NCI-H1694 treated with DMSO at 0.1 percent for 48 hours (cell line): ENCODE measurements around the gene RARRES2.
"Not testable (repeated sequence)": the region's sequence is repeated elsewhere in the genome, so short reads cannot be mapped to it uniquely, and the experiment has no call there.

Experiments used
- DNase-seq: peaks from one replicate; lab custom pipeline; 2025; lab: John Stamatoyannopoulos, UW

RARRES2 gene

GRCh38 chr7:150317748-150318444 is 23.5 kb downstream of the RARRES2 start:
- DNase-seq = no peak

DNA sequence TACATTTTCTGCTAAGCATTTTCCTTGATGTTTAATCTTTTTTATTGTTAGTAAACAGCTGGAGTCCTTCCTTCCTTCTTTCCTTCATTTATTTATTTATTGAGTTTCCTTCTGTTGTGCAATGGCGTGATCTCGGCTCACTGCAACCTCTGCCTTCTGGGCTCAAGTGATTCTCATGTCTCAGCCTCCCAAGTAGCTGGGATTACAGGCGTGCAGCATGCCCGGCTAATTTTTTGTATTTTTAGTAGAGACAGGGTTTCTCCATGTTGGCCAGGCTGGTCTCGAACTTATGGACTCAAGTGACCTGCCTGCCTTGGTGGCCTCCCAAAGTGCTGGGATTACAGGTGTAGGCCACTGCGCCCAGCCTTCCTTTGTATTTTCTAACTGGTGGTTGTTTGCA is 24.4 kb downstream of the RARRES2 start:
- not testable (repeated sequence) for DNase-seq

DNA sequence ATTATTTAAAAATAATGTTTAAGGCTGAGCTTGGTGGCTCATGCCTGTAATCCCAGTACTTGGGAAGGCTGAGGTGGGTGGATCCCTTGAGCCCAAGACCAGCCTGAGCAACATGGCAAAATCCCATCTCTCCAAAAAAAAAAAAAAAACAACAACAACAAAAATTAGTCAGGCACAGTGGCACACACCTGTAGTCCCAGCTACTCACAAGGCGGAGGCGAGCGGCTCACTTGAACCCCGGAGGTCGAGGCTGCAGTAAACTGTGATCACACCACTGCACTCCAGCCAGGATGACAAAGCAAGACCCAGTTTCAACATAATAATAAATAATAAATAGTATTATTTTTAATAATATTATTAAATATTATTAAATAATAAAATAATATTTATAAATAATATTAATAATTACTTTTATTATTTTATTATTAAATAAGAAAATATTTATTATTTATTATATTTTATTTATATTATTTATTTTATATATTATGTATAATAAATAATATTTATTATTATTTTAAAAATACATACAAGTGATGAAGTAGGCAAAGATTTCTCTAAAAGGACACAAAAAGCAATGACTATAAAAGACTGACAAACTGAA is 26.7 kb downstream of the RARRES2 start:
- no peak for DNase-seq

GRCh38 chr7:150313870-150314269 is 27.6 kb downstream of the RARRES2 start:
- DNase-seq = no peak

DNA sequence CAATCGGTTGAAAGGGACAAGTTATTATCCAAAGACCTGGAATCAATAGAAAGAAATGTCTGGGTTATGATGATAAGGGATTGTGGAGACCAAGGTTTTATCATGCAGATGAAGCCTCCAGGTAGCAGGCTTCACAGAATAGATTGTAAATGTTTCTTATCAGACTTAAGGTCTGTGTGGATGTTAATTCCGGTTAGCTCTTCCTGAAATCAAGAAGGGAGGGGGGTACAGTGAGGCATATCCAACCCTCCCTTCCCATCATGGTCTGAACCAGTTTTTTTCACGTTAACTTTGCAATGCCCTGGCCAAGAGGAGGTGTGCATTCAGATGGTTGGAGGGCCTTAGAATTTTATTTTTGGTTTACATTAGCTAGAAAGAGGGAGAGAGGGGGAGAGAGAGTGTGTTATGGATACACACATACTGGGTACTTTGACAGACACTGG is 28.0 kb downstream of the RARRES2 start:
- no peak for DNase-seq

GRCh38 chr7:150312649-150313366 is 28.6 kb downstream of the RARRES2 start:
- not testable (repeated sequence) for DNase-seq

- no peak for DNase-seq
These were observed 29.7 kb downstream of the RARRES2 start for GRCh38 chr7:150311711-150312110.

- DNase-seq = no peak
These were observed 30.3 kb downstream of the RARRES2 start for GRCh38 chr7:150311146-150311545.

GRCh38 chr7:150308575-150308974 is 32.9 kb downstream of the RARRES2 start:
- DNase-seq = no peak

DNA sequence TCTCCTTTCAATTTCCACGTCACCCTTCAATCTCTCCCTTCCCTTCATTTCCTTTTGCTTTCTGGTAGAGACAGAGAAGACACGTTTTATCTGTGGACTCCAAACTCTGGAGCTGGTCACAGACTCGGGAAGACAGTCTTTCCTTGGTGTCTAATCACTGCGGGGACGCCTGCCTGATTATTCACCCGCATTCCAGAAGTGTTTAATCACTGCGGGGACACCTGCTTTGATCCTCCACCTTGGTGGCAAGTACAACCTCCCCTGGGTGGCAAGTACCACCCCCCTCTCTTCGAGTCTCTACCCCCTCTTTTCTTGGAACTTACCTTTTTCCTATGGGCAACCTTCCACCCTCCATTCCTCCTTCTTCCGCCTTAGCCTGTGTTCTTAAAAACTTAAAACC is 33.5 kb downstream of the RARRES2 start:
- no peak for DNase-seq

DNA sequence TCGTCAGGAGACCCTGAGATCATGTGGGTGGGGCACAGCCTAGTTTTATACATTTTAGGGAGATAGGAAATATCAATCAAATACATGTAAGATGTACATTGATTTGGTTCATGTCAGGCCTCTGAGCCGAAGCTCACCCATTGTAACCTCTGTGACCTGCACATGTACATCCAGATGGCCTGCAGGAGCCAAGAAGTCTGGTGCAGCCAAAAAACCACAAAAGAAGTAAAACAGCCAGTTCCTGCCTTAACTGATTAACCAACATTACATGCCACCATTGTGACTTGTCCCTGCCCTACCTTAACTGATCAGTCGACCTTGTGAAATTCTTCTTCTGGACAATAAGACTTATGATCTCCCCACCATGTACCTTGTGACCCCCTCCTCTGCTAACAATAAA is 34.3 kb downstream of the RARRES2 start:
- DNase-seq = no peak

DNA sequence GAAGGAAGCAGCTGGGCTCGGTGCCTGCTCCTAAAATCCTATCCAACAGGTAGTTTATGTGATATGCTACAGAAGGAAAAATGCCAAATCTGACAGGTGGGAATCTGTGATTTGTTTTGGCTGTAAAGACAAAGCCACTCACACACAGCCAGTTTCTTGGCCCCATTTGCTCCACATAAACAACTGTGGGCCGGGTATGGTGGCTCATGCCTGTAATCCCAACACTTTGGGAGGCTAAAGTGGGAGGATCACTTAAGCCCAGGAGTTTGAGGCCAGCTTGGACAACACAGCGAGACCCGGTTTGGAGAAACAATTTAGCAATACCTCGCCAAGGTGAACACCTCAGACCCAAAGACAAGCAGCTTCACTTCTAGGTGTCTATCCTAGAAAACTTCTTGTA is 35.1 kb downstream of the RARRES2 start:
- not testable (repeated sequence) for DNase-seq

- not testable (repeated sequence) for DNase-seq
These were observed 35.5 kb downstream of the RARRES2 start for GRCh38 chr7:150305903-150306284.

DNA sequence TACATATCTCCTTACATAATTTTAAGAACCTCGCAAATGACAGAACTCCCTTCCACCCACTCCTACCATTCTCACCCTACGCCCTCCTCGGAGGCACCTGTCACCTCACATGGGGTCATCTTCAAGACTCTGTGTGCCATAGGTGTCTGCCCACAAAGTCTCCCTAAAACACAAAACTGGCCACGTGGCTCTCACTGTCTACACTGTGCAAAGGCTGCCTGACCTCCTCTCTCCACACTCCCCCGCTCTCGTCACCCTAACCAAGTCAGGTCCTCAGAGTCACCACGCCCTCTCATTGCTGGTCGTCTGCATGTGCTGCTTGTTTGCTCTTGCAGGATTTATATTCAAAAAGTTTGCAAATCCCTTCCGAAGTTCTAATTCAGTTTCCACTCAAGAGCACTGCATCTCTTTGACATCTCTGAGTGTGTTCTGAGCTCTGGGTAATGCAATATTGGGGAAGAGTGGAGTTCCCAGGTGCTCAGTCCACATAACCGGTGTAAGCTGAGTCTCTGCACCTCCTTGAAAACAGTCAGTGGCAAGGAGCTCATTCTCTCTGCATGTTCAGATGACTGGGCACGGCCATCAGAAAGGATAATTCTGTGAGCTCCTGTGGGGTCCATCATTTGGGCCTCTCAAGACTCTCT is 36.0 kb downstream of the RARRES2 start:
- DNase-seq = not testable (repeated sequence)

- DNase-seq = not testable (repeated sequence)
These were observed 36.8 kb downstream of the RARRES2 start for GRCh38 chr7:150304499-150305258.

GRCh38 chr7:150302908-150303310 is 38.5 kb downstream of the RARRES2 start:
- not testable (repeated sequence) for DNase-seq

DNA sequence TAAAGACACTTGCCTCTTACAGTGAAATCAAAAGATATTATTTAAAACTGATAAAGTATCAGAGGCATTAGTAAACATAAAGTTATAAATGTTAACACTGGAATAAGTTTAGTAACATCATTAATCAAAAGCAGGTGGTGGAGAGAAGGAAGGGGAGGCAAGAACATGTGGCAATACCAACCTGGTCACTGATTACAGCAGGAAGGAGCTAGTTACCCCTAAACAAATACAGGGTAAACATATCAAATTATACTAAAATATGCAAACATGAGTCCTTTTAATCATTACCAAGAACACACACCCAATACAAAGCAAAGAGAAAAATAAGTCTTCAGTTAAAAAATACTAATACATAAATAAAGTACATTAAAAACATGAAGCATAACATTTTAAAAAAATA is 43.5 kb downstream of the RARRES2 start:
- not testable (repeated sequence) for DNase-seq

GRCh38 chr7:150296802-150297201 is 44.6 kb downstream of the RARRES2 start:
- not testable (repeated sequence) for DNase-seq

DNA sequence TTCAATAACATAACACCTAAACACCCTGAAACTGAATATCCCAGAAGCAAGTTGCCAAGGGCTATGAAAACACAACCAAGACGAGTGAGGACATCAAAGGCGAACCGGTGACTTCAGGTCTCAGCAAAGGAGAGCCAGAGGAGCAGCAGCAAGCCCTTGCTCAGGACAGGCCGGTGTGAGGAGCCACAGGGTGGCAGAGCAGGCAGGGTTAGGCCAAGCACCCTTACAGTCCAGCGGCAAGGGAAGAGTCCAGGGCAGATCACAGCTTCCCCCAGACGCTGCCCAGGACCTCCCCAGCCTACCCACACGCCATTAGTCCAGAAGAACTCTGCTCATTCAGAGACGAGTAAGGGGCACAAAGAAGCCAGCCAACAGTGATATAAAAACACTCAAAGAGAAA is 45.8 kb downstream of the RARRES2 start:
- not testable (repeated sequence) for DNase-seq

DNA sequence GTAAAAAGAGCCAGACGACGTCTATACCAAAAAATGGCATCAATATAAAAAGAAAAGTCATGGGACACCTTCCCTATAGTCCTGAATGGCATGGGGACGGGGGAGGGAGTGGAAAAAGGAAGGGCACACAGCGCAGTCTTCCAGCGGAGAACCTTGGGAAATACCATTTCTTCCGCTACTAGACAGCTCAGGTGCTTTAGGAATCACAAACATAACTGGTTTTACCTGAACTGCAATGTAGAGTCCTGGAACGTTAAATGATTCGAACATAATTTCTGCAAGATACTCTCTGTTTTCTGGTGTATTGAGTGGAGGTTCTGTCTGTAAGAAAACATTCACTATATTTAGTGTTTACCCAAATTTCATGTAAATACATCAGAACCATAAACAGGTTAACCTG is 46.4 kb downstream of the RARRES2 start:
- DNase-seq = not testable (repeated sequence)

DNA sequence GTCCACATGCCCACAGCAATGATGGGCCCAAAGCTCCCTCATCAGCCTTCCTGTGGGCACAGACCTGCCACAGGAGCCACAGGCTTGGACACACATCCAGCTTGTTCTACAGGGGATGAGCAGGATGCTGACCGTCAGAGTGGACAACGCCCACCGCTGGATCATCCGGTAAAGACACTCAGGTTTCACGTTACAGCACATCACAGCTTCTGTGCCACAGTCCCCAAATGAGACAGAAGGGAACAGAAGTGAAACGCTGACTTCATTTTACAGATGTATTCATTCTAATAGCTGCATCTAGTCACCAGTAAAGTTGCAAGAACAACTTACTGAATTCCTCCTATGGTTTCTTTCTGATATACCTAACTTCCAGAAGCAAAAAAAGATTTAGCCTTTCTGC is 51.1 kb downstream of the RARRES2 start:
- DNase-seq = not testable (repeated sequence)

DNA sequence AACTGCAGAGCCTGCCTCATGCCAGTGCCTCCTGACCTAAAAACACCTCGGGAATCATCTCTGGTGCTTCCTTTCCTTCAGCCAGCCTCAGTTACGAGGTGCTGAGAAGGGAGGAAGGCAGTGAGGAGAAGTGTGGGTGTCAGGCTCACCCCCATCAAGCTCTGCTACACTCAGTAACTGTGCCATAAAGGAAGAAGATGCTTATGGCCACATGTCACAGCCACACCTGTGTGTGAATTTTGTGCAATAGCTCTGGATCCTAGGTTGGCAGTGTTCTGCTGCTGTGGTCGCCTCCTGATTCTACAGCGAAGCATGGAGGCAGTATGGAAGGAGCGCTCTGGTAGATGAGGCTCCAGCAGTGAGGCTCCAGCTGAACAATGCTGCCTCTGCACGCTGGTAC is 52.6 kb downstream of the RARRES2 start:
- not testable (repeated sequence) for DNase-seq
